ENCODE measurements around the gene TMEM39B. TPM values are rescaled to one million over a fixed set of nuclear protein-coding genes. Genes with fewer than 3 reads are reported as not detected.

TMEM39B gene
- total and polyA plus RNA-seq, 10 donors: 6.4 to 18.6 (median 12.0) TPM

DNA sequence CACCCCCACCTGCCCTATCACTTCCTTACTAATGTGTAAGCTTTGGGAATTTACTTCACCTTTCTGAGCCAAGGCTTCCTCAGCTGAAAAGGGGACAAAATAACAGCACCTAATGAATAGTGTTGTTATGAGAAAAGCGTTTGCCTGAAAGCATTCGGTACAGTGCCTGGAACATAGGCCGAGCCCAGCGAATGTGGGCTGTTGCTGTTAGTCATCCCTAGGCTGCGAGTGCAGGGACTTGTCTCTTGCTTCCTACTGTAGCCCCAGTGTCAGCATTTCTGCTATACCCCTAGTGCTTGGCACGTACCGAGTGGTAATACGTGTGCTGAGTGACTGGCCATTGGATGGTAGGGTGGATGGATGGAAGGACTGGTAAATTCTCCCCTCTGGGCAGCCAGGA, 18.4 kb downstream of the TMEM39B start:
- TF ChIP-seq, protein P1, sequence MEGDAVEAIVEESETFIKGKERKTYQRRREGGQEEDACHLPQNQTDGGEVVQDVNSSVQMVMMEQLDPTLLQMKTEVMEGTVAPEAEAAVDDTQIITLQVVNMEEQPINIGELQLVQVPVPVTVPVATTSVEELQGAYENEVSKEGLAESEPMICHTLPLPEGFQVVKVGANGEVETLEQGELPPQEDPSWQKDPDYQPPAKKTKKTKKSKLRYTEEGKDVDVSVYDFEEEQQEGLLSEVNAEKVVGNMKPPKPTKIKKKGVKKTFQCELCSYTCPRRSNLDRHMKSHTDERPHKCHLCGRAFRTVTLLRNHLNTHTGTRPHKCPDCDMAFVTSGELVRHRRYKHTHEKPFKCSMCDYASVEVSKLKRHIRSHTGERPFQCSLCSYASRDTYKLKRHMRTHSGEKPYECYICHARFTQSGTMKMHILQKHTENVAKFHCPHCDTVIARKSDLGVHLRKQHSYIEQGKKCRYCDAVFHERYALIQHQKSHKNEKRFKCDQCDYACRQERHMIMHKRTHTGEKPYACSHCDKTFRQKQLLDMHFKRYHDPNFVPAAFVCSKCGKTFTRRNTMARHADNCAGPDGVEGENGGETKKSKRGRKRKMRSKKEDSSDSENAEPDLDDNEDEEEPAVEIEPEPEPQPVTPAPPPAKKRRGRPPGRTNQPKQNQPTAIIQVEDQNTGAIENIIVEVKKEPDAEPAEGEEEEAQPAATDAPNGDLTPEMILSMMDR (IDR thresholded peaks at IDR 0.05 in 8 of 11, conservative IDR thresholded peaks at IDR 0.05 in 3 of 11): no peak
- TF ChIP-seq POLR2AphosphoS5 (IDR thresholded peaks at IDR 0.05) (no peak), POLR2A (IDR thresholded peaks at IDR 0.05) (no peak)
- Histone ChIP-seq H3K4me1 (no peaks in the 10 kb centered on the region), H3K4me3 (no peak overlapping the region), H3K27ac (no peak overlapping the region), H3K9me3 (no peaks in the 10 kb centered on the region), H3K36me3 (peaks cover 0 to 98% (median 58%) of the 10 kb centered on the region in 6 donors), H3K27me3 (replicated peaks in 1 of 7) (no peaks in the 10 kb centered on the region)
- WGBS, 5 donors: 95 to 98% (median 98%) methylated on average over 8 of the region's 8 CpGs
- intact Hi-C loops (cut with DNase I; ENCODE audit: low total_unique reads): no loop called here
- DNase-seq: no peak

GRCh38 chr1:32091591-32091990, 18.9 kb downstream of the TMEM39B start:
- Histone ChIP-seq H3K4me3 (no peak overlapping the region), H3K9me3 (no peaks in the 10 kb centered on the region), H3K27ac (no peak overlapping the region), H3K36me3 (peaks cover 0 to 98% (median 56%) of the 10 kb centered on the region in 6 donors), H3K27me3 (replicated peaks in 1 of 7) (no peaks in the 10 kb centered on the region), H3K4me1 (no peaks in the 10 kb centered on the region)
- intact Hi-C loops (cut with DNase I; ENCODE audit: low total_unique reads): no loop called here
- TF ChIP-seq POLR2A (IDR thresholded peaks at IDR 0.05) (no peak), POLR2AphosphoS5 (IDR thresholded peaks at IDR 0.05) (peak in 1 of 3 donors; percentile 34)
- TF ChIP-seq, protein P1 (IDR thresholded peaks at IDR 0.05 in 8 of 11, conservative IDR thresholded peaks at IDR 0.05 in 3 of 11): no peak
- WGBS, 5 donors: 87 to 98% (median 95%) methylated on average over 3 to 15 of the region's 15 CpGs
- no peak for DNase-seq

DNA sequence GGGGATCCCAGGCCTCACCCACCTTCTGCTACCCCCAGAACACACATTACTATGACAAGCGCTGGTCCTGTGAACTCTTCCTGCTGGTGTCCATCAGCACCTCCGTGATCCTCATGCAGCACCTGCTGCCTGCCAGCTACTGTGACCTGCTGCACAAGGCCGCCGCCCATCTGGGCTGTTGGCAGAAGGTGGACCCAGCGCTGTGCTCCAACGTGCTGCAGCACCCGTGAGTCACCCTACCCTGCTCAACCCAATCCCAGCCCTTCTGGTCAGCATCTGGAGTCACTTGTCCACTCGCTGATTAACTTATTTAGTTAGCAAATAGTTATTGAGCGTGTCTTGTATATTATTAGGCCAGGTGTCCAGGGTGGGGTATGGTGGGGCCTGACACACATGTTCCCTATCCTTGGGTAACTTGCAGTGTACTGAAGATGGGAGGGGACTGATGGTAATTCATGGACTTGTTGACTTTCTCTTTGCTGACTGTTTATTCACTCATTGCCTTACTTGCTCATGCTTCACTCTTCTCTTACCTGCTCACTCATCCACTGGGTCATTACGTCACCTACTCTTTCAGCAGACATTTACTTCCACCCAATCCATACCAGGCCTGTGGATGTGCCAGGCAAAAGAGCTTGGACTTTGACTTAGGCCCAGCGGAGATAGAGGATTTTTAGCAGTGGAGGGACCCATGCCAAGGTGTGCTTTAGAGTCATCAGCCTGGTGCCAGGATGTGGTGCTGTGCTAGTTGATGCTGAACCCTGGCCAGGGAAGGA, 22.2 kb downstream of the TMEM39B start:
- WGBS, 5 donors: 92 to 99% (median 96%) methylated on average over 6 to 11 of the region's 11 CpGs
- no peak overlapping the region for H3K4me3 ChIP-seq
- no peaks in the 10 kb centered on the region for H3K4me1 ChIP-seq
- intact Hi-C loops (cut with DNase I; ENCODE audit: low total_unique reads): no loop called here
- DNase-seq: peak; percentile 25
- H3K9me3 ChIP-seq: no peaks in the 10 kb centered on the region
- H3K27ac ChIP-seq: no peak overlapping the region
- no peaks in the 10 kb centered on the region for H3K27me3 ChIP-seq (replicated peaks in 1 of 7)
- H3K36me3 ChIP-seq: peaks cover 0 to 99% (median 68%) of the 10 kb centered on the region in 6 donors
- TF ChIP-seq, protein P1 (IDR thresholded peaks at IDR 0.05 in 8 of 11, conservative IDR thresholded peaks at IDR 0.05 in 3 of 11): no peak
- TF ChIP-seq POLR2A (IDR thresholded peaks at IDR 0.05) (no peak), POLR2AphosphoS5 (IDR thresholded peaks at IDR 0.05) (no peak)

- no peaks in the 10 kb centered on the region for H3K9me3 ChIP-seq
- no peak for DNase-seq
- no peaks in the 10 kb centered on the region for H3K27me3 ChIP-seq (replicated peaks in 1 of 7)
- peaks cover 0 to 89% (median 54%) of the 10 kb centered on the region in 6 donors for H3K36me3 ChIP-seq
- 88 to 93% (median 92%) methylated on average over 4 of the region's 4 CpGs for WGBS, 5 donors
- H3K27ac ChIP-seq: no peak overlapping the region
- H3K4me3 ChIP-seq: no peak overlapping the region
- intact Hi-C loops (cut with DNase I; ENCODE audit: low total_unique reads): no loop called here
- TF ChIP-seq POLR2AphosphoS5 (IDR thresholded peaks at IDR 0.05): no peak
- no peak for TF ChIP-seq POLR2A (IDR thresholded peaks at IDR 0.05)
- TF ChIP-seq, protein P1 (IDR thresholded peaks at IDR 0.05 in 8 of 11, conservative IDR thresholded peaks at IDR 0.05 in 3 of 11): no peak
- no peaks in the 10 kb centered on the region for H3K4me1 ChIP-seq
These were observed 26.7 kb downstream of the TMEM39B start for GRCh38 chr1:32099426-32099825.

Measured in spleen (tissue), 11 donors.